Activated naive CD8-positive, alpha-beta T cell treated with anti-CD3 and anti-CD28 coated beads, Interleukin-2, amount 10 ng/mL, durations not matched to agents 7 days and 5 days (primary cell): Measurements from ENCODE around the gene ABCA8. TPM values are rescaled to one million over a fixed set of nuclear protein-coding genes. Genes with fewer than 3 reads are reported as not detected.
"Not testable (repeated sequence)": the region's sequence is repeated elsewhere in the genome, so short reads cannot be mapped to it uniquely, and the experiment has no call there.

Experiments
- ATAC-seq: fragments of 150-1000 bp; cut with Tn5 transposase; one replicate; pipeline ENCODE4 v1.10.0; 2021; ENCODE audit warnings: low read depth, moderate library complexity
- POLR2A ChIA-PET: fragments of 350-600 bp; sonication (Branson Sonifier 250); formaldehyde crosslinking; loops from one replicate; lab custom pipeline; 2021; ENCODE audit warnings: antibody characterized with exemption; lab: Charles Lee
- DNase-seq: peaks from one replicate; pipeline ENCODE4 v3.0.0; 2021
- H3K27ac Mint-ChIP-seq: one replicate; pipeline ENCODE4 v1.8.0; 2022; ENCODE audit warnings: mild to moderate bottlenecking, mixed read lengths
- H3K27me3 Mint-ChIP-seq: one replicate; pipeline ENCODE4 v1.8.0; 2022; ENCODE audit warnings: mild to moderate bottlenecking, moderate library complexity, mixed read lengths
- H3K36me3 Mint-ChIP-seq: one replicate; pipeline ENCODE4 v1.8.0; 2021; ENCODE audit warnings: mild to moderate bottlenecking, mixed read lengths
- H3K4me1 Mint-ChIP-seq: one replicate; pipeline ENCODE4 v1.8.0; 2021; ENCODE audit warnings: mixed read lengths
- H3K4me3 Mint-ChIP-seq: one replicate; pipeline ENCODE4 v1.8.0; 2022; ENCODE audit warnings: mild to moderate bottlenecking, moderate library complexity, mixed read lengths
- H3K9me3 Mint-ChIP-seq: one replicate; pipeline ENCODE4 v1.8.0; 2021; ENCODE audit warnings: mixed read lengths
- total RNA-seq, 2 experiments: library from RNA; stranded (reverse); gene quantifications; one replicate each; pipeline ENCODE4 v1.2.3, GENCODE V29; 2021

Gene ABCA8
- total RNA-seq, 2 experiments from 2014 or later = not detected

DNA sequence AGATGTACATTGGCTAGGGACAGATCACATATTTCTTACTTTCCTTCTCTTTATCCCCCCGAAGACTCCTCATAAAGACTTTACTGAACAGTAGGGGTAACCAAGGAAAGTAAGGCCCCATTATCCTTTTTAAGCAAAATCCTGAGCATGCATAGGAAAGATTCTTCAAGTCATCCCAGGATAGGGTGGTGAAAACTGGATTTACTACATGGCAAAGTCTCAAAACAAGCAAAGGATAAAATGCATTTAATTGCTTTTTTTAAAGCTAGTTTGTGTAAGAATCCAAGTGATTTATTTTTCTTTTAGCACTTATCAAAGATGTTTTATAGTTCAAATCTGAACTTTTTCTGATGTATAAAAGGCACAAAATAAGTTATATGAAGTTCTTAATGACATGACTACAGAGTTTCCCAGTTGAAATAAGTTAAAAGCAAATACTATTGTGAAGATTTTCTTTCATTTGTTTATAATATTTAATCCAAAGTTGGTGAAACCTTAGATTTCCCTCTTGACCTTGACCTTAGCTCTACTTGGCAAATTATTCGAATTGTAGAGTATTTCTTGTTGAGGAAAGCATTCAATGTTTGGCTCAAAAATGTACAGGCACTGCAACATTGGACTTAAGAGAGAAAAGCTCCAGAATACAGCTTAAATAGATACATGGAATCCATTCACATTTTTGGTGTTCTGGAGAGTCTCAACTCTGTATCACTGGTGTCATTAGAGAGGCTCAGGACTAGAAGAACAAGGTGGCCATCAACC, 104.3 kb downstream of the ABCA8 start:
- DNase-seq = no peak
- Mint-ChIP-seq H3K27ac (no peak overlapping the region), H3K4me1 (no peaks in the 10 kb centered on the region), H3K27me3 (no peaks in the 10 kb centered on the region), H3K4me3 (no peak overlapping the region), H3K9me3 (no peaks in the 10 kb centered on the region), H3K36me3 (no peaks in the 10 kb centered on the region)
- POLR2A ChIA-PET = no interaction called here
- no peak for ATAC-seq

- Mint-ChIP-seq H3K36me3 (no peaks in the 10 kb centered on the region), H3K27ac (no peak overlapping the region), H3K4me3 (no peak overlapping the region), H3K27me3 (no peaks in the 10 kb centered on the region), H3K9me3 (no peaks in the 10 kb centered on the region), H3K4me1 (no peaks in the 10 kb centered on the region)
- POLR2A ChIA-PET = no interaction called here
- ATAC-seq = no peak
- no peak for DNase-seq
These were observed 105.2 kb downstream of the ABCA8 start for GRCh38 chr17:68849673-68850610.

DNA sequence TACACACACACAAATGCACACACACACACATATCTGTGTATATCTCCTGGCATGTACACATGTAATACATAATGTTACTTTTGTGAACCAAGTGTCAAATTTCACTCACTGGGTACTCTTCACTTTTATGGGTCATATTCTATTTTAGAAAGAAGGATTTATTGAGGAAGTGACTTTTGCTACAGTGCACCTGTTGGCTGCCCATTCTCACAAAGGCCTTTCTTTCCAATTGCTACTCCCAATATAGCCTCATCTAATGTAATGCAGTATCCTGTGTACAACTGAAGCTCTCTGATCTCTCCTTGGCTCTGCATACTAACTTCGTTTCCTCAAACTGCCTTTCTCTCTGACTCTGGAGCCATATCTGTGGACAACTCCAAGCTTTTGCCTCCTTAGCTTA, 107.5 kb downstream of the ABCA8 start:
- POLR2A ChIA-PET = no interaction called here
- Mint-ChIP-seq H3K4me3 (no peak overlapping the region), H3K27ac (no peak overlapping the region), H3K4me1 (no peaks in the 10 kb centered on the region), H3K36me3 (no peaks in the 10 kb centered on the region), H3K9me3 (no peaks in the 10 kb centered on the region), H3K27me3 (peaks cover 6% of the 10 kb centered on the region)
- no peak for DNase-seq
- ATAC-seq = no peak

DNA sequence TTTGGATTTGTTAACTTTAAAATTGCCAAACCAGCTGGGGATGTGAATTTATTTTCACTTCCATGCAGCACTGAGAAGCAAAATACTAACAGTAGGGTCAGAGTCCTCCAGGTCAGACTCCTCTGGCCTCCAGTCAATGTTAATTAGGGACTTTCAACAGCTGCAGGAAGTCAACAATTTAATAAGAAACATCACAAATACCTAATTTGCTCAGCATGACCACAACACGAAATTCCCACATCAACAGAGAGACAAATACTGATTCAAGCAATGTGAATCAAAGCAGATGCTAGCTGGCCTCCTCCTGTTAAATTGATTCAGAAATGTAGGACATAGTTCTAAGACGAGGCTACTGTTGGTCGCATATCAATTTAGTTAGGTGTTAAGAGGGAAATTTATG, 111.7 kb downstream of the ABCA8 start:
- no peaks in the 10 kb centered on the region for H3K9me3 Mint-ChIP-seq
- ATAC-seq (no peak), DNase-seq (no peak)
- H3K27me3 Mint-ChIP-seq = peaks cover 6% of the 10 kb centered on the region
- H3K4me3 Mint-ChIP-seq = no peak overlapping the region
- no peaks in the 10 kb centered on the region for H3K36me3 Mint-ChIP-seq
- H3K27ac Mint-ChIP-seq = no peak overlapping the region
- H3K4me1 Mint-ChIP-seq = no peaks in the 10 kb centered on the region
- POLR2A ChIA-PET = no interaction called here

- Mint-ChIP-seq H3K27me3 (peaks cover 8% of the 10 kb centered on the region), H3K36me3 (no peaks in the 10 kb centered on the region), H3K27ac (no peak overlapping the region), H3K4me3 (no peak overlapping the region), H3K9me3 (no peaks in the 10 kb centered on the region), H3K4me1 (no peaks in the 10 kb centered on the region)
- DNase-seq (no peak), ATAC-seq (no peak)
- POLR2A ChIA-PET = no interaction called here
These were observed 115.1 kb downstream of the ABCA8 start for GRCh38 chr17:68840073-68840472.

DNA sequence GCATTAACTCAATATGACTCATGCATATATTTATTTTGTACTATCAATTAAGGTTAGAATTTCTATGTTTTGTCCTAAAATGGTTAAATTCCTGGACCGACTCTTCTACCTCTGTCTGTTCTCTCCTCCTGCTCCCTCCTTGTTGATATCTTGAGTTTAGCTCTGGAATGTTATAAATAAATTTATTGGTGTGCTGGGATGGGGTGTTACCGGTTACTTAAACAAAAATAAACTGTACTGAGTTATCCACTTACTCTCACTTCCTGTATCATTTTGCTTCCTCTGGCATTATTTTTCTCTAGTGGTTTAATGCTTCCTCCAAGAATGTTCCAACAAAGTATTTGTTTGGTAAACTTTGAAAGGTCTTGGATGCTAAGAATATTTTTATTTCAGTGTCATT, 120.1 kb downstream of the ABCA8 start:
- POLR2A ChIA-PET = no interaction called here
- DNase-seq = no peak
- ATAC-seq = no peak
- Mint-ChIP-seq H3K4me1 (no peaks in the 10 kb centered on the region), H3K36me3 (peaks cover 1% of the 10 kb centered on the region), H3K9me3 (no peaks in the 10 kb centered on the region), H3K27ac (no peak overlapping the region), H3K4me3 (no peak overlapping the region), H3K27me3 (peaks cover 3% of the 10 kb centered on the region)

DNA sequence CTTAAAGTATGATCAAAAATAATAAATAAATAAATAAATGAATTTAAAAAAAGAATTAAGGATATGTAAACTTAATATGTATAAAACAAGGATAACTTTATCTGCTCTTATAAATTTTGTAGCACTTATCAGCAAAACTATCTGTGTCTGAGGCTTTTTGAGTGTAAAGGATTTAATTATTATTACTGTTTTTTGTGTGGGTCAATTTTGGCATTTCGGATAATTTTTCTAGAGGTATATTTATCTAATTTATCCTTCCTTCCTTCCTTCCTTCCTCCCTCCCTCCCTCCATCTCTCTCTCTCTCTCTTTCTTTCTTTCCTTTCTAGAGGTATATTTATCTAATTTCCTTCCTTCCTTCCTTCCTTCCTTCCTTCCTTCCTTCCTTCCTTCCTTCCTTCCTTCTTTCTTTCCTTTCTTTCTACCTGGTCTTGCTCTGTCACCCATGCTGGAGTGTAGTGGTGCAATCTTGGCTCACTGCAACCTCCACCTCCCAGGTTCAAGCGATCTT, 120.8 kb downstream of the ABCA8 start:
- Mint-ChIP-seq H3K9me3 (no peaks in the 10 kb centered on the region), H3K27me3 (peaks cover 3% of the 10 kb centered on the region), H3K4me1 (no peaks in the 10 kb centered on the region), H3K27ac (no peak overlapping the region), H3K36me3 (peaks cover 1% of the 10 kb centered on the region), H3K4me3 (no peak overlapping the region)
- ATAC-seq (no peak), DNase-seq (no peak)
- POLR2A ChIA-PET = no interaction called here

- Mint-ChIP-seq H3K36me3 (peaks cover 1% of the 10 kb centered on the region), H3K9me3 (no peaks in the 10 kb centered on the region), H3K27me3 (peaks cover 3% of the 10 kb centered on the region), H3K27ac (no peak overlapping the region), H3K4me1 (no peaks in the 10 kb centered on the region), H3K4me3 (no peak overlapping the region)
- DNase-seq (no peak), ATAC-seq (no peak)
- POLR2A ChIA-PET = no interaction called here
These were observed 122.9 kb downstream of the ABCA8 start for GRCh38 chr17:68832109-68832802.

GRCh38 chr17:68831170-68831569, 124.0 kb downstream of the ABCA8 start:
- no peak for DNase-seq
- Mint-ChIP-seq H3K27ac (no peak overlapping the region), H3K36me3 (peaks cover 1% of the 10 kb centered on the region), H3K27me3 (peaks cover 2% of the 10 kb centered on the region), H3K9me3 (no peaks in the 10 kb centered on the region), H3K4me3 (no peak overlapping the region), H3K4me1 (no peaks in the 10 kb centered on the region)
- ATAC-seq = no peak
- POLR2A ChIA-PET = no interaction called here

- ATAC-seq (no peak), DNase-seq (no peak)
- Mint-ChIP-seq H3K9me3 (no peaks in the 10 kb centered on the region), H3K4me3 (no peak overlapping the region), H3K4me1 (no peaks in the 10 kb centered on the region), H3K27ac (no peak overlapping the region), H3K36me3 (peaks cover 1% of the 10 kb centered on the region), H3K27me3 (peaks cover 2% of the 10 kb centered on the region)
- POLR2A ChIA-PET = no interaction called here
These were observed 124.9 kb downstream of the ABCA8 start for GRCh38 chr17:68830313-68830712.

- POLR2A ChIA-PET = no interaction called here
- Mint-ChIP-seq H3K4me1 (no peaks in the 10 kb centered on the region), H3K4me3 (no peak overlapping the region), H3K9me3 (no peaks in the 10 kb centered on the region), H3K36me3 (no peaks in the 10 kb centered on the region), H3K27ac (no peak overlapping the region), H3K27me3 (peaks cover 2% of the 10 kb centered on the region)
- DNase-seq (no peak), ATAC-seq (no peak)
These were observed 126.0 kb downstream of the ABCA8 start for GRCh38 chr17:68829211-68829610.

- H3K36me3 Mint-ChIP-seq = no peaks in the 10 kb centered on the region
- no peak for ATAC-seq
- no peaks in the 10 kb centered on the region for H3K27me3 Mint-ChIP-seq
- H3K27ac Mint-ChIP-seq = no peak overlapping the region
- POLR2A ChIA-PET = no interaction called here
- no peaks in the 10 kb centered on the region for H3K4me1 Mint-ChIP-seq
- no peak for DNase-seq
- no peak overlapping the region for H3K4me3 Mint-ChIP-seq
- no peaks in the 10 kb centered on the region for H3K9me3 Mint-ChIP-seq
These were observed 130.5 kb downstream of the ABCA8 start for GRCh38 chr17:68824707-68825106.

GRCh38 chr17:68824185-68824584, 131.0 kb downstream of the ABCA8 start:
- ATAC-seq, H3K9me3 Mint-ChIP-seq, H3K4me3 Mint-ChIP-seq, H3K4me1 Mint-ChIP-seq, H3K27me3 Mint-ChIP-seq, H3K36me3 Mint-ChIP-seq, POLR2A ChIA-PET, H3K27ac Mint-ChIP-seq, DNase-seq: not testable (repeated sequence)
